ENCODE data around the gene CSAG3. TPM values are rescaled to one million over a fixed set of nuclear protein-coding genes. Genes with fewer than 3 reads are reported as not detected.
"Not testable (repeated sequence)": the region's sequence is repeated elsewhere in the genome, so short reads cannot be mapped to it uniquely, and the experiment has no call there.

The CSAG3 gene
- not detected for total RNA-seq
- long read RNA-seq: 0 reads

GRCh38 chrX:152758918-152759317, at the start of gene CSAG3:
CSAG3 (plus strand) TSS chrX:152759218.
- not testable (repeated sequence) for DNase-seq (ENCODE audit: low spot score)

- not testable (repeated sequence) for DNase-seq (ENCODE audit: low spot score)
Observed at GRCh38 chrX:152713195-152713594, 45.8 kb upstream of the CSAG3 start.

- not testable (repeated sequence) for DNase-seq (ENCODE audit: low spot score)
Observed at GRCh38 chrX:152713815-152714787, 44.9 kb upstream of the CSAG3 start, which contains the start of gene MAGEA2B. MAGEA2B (plus strand) TSS chrX:152714628; CDS start chrX:152717107, 2,479 bp downstream.

- DNase-seq (ENCODE audit: low spot score): no peak
Observed at GRCh38 chrX:152725409-152725808, 33.6 kb upstream of the CSAG3 start.

- DNase-seq (ENCODE audit: low spot score): peak; percentile 68
Observed at GRCh38 chrX:152733261-152733975, 25.6 kb upstream of the CSAG3 start, which contains the start of the genes CSAG1 and MAGEA12. CSAG1 (minus strand) TSS chrX:152733721; CDS start chrX:152732460, 1,261 bp downstream. MAGEA12 (plus strand) TSS chrX:152733757; CDS start chrX:152736162, 2,405 bp downstream.

- DNase-seq (ENCODE audit: low spot score): peak; percentile 45
Observed at GRCh38 chrX:152734143-152734858, 24.7 kb upstream of the CSAG3 start.

- peak; percentile 59 for DNase-seq (ENCODE audit: low spot score)
Observed at GRCh38 chrX:152735101-152735500, 23.9 kb upstream of the CSAG3 start.

- peak; percentile 67 for DNase-seq (ENCODE audit: low spot score)
Observed at GRCh38 chrX:152735860-152736511, 23.0 kb upstream of the CSAG3 start.

- peak; percentile 82 for DNase-seq (ENCODE audit: low spot score)
Observed at GRCh38 chrX:152736528-152736927, 22.5 kb upstream of the CSAG3 start.

- no peak for DNase-seq (ENCODE audit: low spot score)
Observed at GRCh38 chrX:152738560-152738959, 20.5 kb upstream of the CSAG3 start.

GRCh38 chrX:152753686-152754650, 5.0 kb upstream of the CSAG3 start, which contains the start of gene MAGEA2:
MAGEA2 (minus strand) TSS chrX:152753842; CDS start chrX:152751363, 2,479 bp downstream.
- DNase-seq (ENCODE audit: low spot score): not testable (repeated sequence)

- not testable (repeated sequence) for DNase-seq (ENCODE audit: low spot score)
Observed at GRCh38 chrX:152754871-152755270, 4.1 kb upstream of the CSAG3 start.

GRCh38 chrX:152759544-152759943, 526 bp downstream of the CSAG3 start:
- DNase-seq (ENCODE audit: low spot score): not testable (repeated sequence)

- DNase-seq (ENCODE audit: low spot score): not testable (repeated sequence)
Observed at GRCh38 chrX:152761582-152761981, 2.6 kb downstream of the CSAG3 start.

GRCh38 chrX:152766562-152766961, 7.5 kb downstream of the CSAG3 start:
- peak; percentile 85 for DNase-seq (ENCODE audit: low spot score)

GRCh38 chrX:152769549-152770289, 10.7 kb downstream of the CSAG3 start, which contains the start of gene MAGEA6:
MAGEA6 (minus strand) TSS chrX:152769689; CDS start chrX:152767650, 2,039 bp downstream.
- DNase-seq (ENCODE audit: low spot score): not testable (repeated sequence)

GRCh38 chrX:152787062-152787461, 28.0 kb downstream of the CSAG3 start:
- DNase-seq (ENCODE audit: low spot score): not testable (repeated sequence)

- DNase-seq (ENCODE audit: low spot score): no peak
Observed at GRCh38 chrX:152798945-152799344, 39.9 kb downstream of the CSAG3 start.

Data from mesenteric fat pad (tissue), 1 donor.